MM.1S (cell line): ENCODE measurements around the gene CASP3.

Source experiments
- DNase-seq: peaks from one replicate; pipeline ENCODE4 v3.0.0-alpha.2; 2015
- H2AFZ ChIP-seq: fragments of 300-600 bp; sonication (generic); 2 replicates; pipeline ENCODE4 v1.6.0; 2016; ENCODE audit warnings: antibody characterized with exemption, low read length
- H3F3A ChIP-seq: fragments of 300-600 bp; sonication (generic); 2 replicates; pipeline ENCODE4 v1.6.1; 2016; ENCODE audit warnings: mild to moderate bottlenecking, antibody characterized with exemption, low read length, moderate library complexity, mixed read lengths; ENCODE audit not compliant: insufficient read depth
- H3K27ac ChIP-seq: fragments of 300-600 bp; sonication (generic); 2 replicates; pipeline ENCODE4 v1.5.1; 2016; ENCODE audit warnings: mild to moderate bottlenecking, low read length
- H3K27me3 ChIP-seq: fragments of 300-600 bp; sonication (generic); replicated peaks from 2 replicates; pipeline ENCODE4 v1.6.0; 2016; ENCODE audit warnings: low read length; ENCODE audit not compliant: insufficient read depth
- H3K36me3 ChIP-seq: fragments of 300-600 bp; sonication (generic); replicated peaks from 2 replicates; pipeline ENCODE4 v1.6.1; 2016; ENCODE audit warnings: mild to moderate bottlenecking, low read length, mixed read lengths; ENCODE audit not compliant: insufficient read depth
- H3K4me1 ChIP-seq: fragments of 300-600 bp; sonication (generic); 2 replicates; pipeline ENCODE4 v1.6.1; 2016; ENCODE audit warnings: low read length, mixed read lengths
- H3K4me2 ChIP-seq: fragments of 300-600 bp; sonication (generic); 2 replicates; pipeline ENCODE4 v1.6.0; 2016; ENCODE audit warnings: low read depth, low read length
- H3K4me3 ChIP-seq: fragments of 300-600 bp; sonication (generic); 2 replicates; pipeline ENCODE4 v1.5.1; 2016; ENCODE audit warnings: low read length, mixed read lengths
- H3K79me2 ChIP-seq: fragments of 300-600 bp; sonication (generic); 2 replicates; pipeline ENCODE4 v1.6.1; 2016; ENCODE audit warnings: mixed run types, low read length, mixed read lengths
- H3K9ac ChIP-seq: fragments of 300-600 bp; sonication (generic); 2 replicates; pipeline ENCODE4 v1.6.1; 2016; ENCODE audit warnings: low read length, mixed read lengths
- H3K9me2 ChIP-seq: fragments of 300-600 bp; sonication (generic); replicated peaks from 2 replicates; pipeline ENCODE4 v1.6.1; 2016; ENCODE audit warnings: mild to moderate bottlenecking, low read length, mixed read lengths; ENCODE audit not compliant: insufficient read depth
- H3K9me3 ChIP-seq: fragments of 300-600 bp; sonication (generic); replicated peaks from 2 replicates; pipeline ENCODE4 v1.6.1; 2016; ENCODE audit warnings: mild to moderate bottlenecking, low read length, mixed read lengths; ENCODE audit not compliant: insufficient read depth
- H4K20me1 ChIP-seq: fragments of 300-600 bp; sonication (generic); 2 replicates; pipeline ENCODE4 v1.6.1; 2016; ENCODE audit warnings: mild to moderate bottlenecking, low read length, moderate library complexity, mixed read lengths; ENCODE audit not compliant: insufficient read depth
- EZH2 ChIP-seq: fragments of 300-600 bp; sonication (generic); optimal IDR thresholded peaks from 2 replicates; pipeline ENCODE3; 2017; ENCODE audit warnings: low read depth, mild to moderate bottlenecking, antibody characterized with exemption, low read length, mixed read lengths
- EZH2phosphoT487 ChIP-seq: fragments of 300-600 bp; sonication (generic); IDR thresholded peaks from 2 replicates; pipeline ENCODE4 v1.6.1; 2018; ENCODE audit warnings: antibody characterized with exemption, low read length
- TF ChIP-seq, protein P1 (sequence below): fragments of 300-600 bp; sonication (generic); IDR thresholded peaks from 2 replicates; pipeline ENCODE4 v1.5.1; 2016; ENCODE audit warnings: antibody characterized with exemption, low read length, mixed read lengths

The CASP3 gene

DNA sequence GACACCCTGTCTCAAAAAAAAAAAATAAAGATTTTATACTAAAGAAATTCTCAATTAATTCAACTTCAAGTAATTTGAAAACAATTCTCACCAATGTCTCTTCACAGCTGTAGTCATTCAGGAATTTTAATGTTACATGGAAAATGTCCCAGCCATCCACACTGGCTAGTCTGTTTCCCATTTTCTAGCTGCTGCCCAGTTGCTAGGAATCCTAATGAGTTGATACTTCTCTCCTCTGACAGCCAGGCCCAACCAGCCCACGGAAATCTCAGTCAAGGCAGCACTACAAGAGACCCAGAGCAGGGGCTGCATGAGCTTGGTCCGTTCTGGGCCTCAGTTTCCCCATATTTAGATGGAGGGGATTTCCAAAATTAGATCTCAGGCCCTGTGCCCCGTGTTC is 59.1 kb downstream of the CASP3 start:
- Histone ChIP-seq H3K9me3 (no peaks in the 10 kb centered on the region), H2AFZ (no peak overlapping the region), H3K36me3 (no peaks in the 10 kb centered on the region), H3F3A (no peaks in the 10 kb centered on the region), H3K9me2 (no peaks in the 10 kb centered on the region), H3K79me2 (no peaks in the 10 kb centered on the region), H3K27me3 (no peaks in the 10 kb centered on the region), H3K4me3 (no peak overlapping the region), H3K4me2 (no peak overlapping the region), H3K4me1 (no peaks in the 10 kb centered on the region), H4K20me1 (no peaks in the 10 kb centered on the region), H3K9ac (no peak overlapping the region), H3K27ac (no peak overlapping the region)
- TF ChIP-seq, protein P1, sequence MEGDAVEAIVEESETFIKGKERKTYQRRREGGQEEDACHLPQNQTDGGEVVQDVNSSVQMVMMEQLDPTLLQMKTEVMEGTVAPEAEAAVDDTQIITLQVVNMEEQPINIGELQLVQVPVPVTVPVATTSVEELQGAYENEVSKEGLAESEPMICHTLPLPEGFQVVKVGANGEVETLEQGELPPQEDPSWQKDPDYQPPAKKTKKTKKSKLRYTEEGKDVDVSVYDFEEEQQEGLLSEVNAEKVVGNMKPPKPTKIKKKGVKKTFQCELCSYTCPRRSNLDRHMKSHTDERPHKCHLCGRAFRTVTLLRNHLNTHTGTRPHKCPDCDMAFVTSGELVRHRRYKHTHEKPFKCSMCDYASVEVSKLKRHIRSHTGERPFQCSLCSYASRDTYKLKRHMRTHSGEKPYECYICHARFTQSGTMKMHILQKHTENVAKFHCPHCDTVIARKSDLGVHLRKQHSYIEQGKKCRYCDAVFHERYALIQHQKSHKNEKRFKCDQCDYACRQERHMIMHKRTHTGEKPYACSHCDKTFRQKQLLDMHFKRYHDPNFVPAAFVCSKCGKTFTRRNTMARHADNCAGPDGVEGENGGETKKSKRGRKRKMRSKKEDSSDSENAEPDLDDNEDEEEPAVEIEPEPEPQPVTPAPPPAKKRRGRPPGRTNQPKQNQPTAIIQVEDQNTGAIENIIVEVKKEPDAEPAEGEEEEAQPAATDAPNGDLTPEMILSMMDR = no peak
- TF ChIP-seq EZH2phosphoT487 = no peak
- TF ChIP-seq EZH2 = no peak
- no peak for DNase-seq

DNA sequence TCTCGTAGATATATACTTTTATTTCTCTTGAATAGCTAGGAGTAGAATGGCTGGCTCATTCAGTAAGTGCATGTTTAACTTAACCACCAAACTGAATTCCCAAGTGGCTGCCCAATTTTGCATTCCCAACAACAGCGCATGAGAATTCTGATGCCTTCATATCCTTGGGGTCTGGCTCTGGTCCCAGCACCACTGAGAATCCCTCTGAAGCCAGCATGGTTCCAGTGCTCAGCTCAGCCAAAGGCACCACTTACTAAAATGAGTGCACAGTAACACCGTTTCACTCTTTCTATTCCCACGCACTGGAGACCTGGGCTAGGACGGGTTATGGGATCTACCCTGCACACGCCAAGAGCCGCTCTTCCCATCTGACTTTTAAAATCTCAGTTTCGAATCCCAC is 60.4 kb downstream of the CASP3 start:
- H3K9me3 ChIP-seq = no peaks in the 10 kb centered on the region
- H3K79me2 ChIP-seq = no peaks in the 10 kb centered on the region
- H3K27ac ChIP-seq = no peak overlapping the region
- no peaks in the 10 kb centered on the region for H4K20me1 ChIP-seq
- no peak overlapping the region for H2AFZ ChIP-seq
- no peaks in the 10 kb centered on the region for H3K9me2 ChIP-seq
- DNase-seq = no peak
- H3K4me2 ChIP-seq = no peak overlapping the region
- no peaks in the 10 kb centered on the region for H3K27me3 ChIP-seq
- no peak overlapping the region for H3K4me3 ChIP-seq
- no peaks in the 10 kb centered on the region for H3K36me3 ChIP-seq
- no peaks in the 10 kb centered on the region for H3F3A ChIP-seq
- TF ChIP-seq, protein P1 = no peak
- TF ChIP-seq EZH2 (no peak), EZH2phosphoT487 (no peak)
- H3K9ac ChIP-seq = no peak overlapping the region
- H3K4me1 ChIP-seq = no peaks in the 10 kb centered on the region

DNA sequence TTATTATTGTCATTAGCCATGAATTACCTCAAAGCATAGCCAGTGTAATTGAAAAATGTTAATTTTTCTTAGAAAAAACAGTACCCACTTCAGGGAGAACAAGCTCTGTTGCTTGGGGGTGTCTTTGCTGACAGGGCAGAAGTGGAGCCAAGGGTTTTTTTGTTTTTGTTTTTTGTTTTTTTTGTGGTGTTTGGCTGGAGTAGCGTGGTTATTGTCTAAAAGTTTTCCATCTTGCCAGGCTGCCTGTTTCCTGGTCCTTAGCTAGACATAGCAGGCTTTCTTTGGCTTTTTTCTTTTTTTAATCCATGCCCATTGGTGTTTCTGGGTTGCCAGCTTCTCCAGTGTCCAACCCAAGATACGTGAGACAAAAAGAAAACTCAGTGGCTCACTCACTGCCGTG is 61.5 kb downstream of the CASP3 start:
- no peak overlapping the region for H3K27ac ChIP-seq
- no peak overlapping the region for H2AFZ ChIP-seq
- H3K9me3 ChIP-seq = no peaks in the 10 kb centered on the region
- no peak for DNase-seq
- no peak overlapping the region for H3K9ac ChIP-seq
- TF ChIP-seq EZH2 (no peak), EZH2phosphoT487 (no peak)
- TF ChIP-seq, protein P1 = no peak
- no peaks in the 10 kb centered on the region for H3F3A ChIP-seq
- no peak overlapping the region for H3K4me2 ChIP-seq
- H3K9me2 ChIP-seq = no peaks in the 10 kb centered on the region
- H3K27me3 ChIP-seq = no peaks in the 10 kb centered on the region
- H3K36me3 ChIP-seq = no peaks in the 10 kb centered on the region
- no peaks in the 10 kb centered on the region for H4K20me1 ChIP-seq
- no peak overlapping the region for H3K4me3 ChIP-seq
- H3K4me1 ChIP-seq = no peaks in the 10 kb centered on the region
- no peaks in the 10 kb centered on the region for H3K79me2 ChIP-seq
